NCI-H446 treated with DMSO at 0.1 percent for 48 hours (cell line): ENCODE data around the gene MYH8.

Source experiments
- DNase-seq: peaks from one replicate; lab custom pipeline; 2025; lab: John Stamatoyannopoulos, UW

MYH8 gene

DNA sequence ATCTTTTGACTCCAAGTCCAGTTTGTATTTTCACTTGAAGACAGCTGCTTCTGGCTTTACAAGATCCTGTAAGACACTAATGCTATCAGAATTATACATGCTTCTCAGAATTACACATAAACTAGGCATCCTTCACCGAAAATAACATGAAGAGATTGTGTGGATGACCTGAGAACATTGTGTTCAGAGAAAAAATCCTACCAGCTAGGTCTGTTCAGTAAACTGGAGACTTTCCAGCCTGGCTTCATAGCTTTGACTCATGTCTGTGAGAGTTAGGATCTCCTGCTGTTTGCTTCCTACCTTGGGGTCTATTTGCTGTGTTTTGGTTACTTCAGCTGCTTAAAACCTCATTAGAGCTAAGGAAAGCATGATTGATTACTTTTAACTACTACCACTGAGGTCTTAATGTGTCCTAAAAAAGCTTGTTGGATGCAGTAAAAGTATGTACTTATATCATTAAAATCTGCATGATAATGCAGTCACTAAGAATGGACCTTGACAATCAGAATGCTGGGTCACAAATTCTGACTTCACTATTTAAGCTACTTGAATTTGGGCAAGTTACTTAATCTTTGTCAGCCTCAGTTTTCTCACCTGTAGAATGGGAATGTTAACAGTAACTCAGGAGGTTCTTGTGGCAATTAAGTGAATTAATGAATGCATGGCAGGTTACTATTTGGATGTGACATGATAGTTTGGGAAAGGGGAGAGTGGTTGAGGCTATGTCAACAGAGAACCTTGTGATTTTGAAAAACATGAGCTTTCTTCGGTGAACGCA is 40.9 kb downstream of the MYH8 start:
- DNase-seq: no peak

DNA sequence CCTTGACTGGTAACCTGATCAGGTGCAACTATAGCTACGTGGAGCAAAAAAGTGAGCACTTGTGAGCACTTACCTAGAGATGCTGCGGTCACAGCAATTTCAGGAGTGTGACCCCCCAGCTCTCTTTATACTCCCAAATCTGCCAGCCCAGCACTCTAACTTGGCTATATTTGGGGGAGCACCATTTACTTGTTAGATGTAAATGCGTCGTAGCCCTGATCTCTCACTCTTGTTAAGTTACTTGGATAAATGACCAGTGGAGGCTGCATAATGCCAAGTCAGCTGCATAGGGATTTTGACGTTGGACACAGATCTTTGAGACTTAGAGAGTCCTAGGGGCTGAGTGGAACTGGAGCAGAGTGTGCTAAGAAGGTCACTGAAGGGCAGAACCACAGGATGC is 48.8 kb downstream of the MYH8 start, which contains the start of gene MYH13:
TSS of gene MYH13 (minus strand) at position 101 of the 400 bp plus-strand sequence. CDS start 8,476 bp downstream, outside the sequence.
- DNase-seq: no peak

- DNase-seq: no peak
Measured at GRCh38 chr17:10370016-10370608, 51.6 kb downstream of the MYH8 start.

DNA sequence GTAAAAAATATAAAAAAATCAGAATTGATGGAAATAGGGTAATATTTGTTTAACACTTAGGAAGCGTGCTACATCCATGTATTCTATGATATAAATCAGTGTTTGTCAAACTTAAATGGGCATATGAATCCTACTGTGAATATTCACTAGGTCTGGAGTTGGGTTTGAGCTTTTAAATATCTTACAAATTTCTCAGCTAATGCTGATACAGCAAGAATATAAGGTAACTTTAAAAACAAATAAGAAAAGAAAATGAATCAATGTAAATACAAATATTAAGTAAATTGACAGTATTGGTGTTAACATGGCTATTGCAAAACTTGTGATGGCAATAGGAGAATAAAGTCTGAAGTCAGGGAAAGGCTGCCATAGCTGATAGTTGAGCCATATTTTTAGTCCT is 52.5 kb downstream of the MYH8 start:
- no peak for DNase-seq

DNA sequence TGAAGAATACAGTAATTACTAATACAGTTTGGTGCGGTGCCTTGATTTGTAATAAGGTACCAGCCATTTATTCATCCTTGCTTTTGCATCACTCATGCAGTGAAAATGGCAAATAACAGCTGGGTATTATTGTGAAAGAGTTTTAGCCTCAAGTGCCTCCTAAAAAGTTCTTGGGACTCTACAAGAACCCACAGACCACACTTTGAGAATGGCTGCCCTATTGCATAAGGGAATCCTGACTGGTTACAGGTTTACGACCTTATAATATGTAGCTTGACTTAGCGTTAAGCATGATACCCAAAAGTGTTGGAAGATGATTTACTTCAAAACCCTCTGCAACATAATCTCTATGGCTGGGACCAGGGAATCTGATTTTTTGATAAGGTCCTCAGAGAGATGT is 53.2 kb downstream of the MYH8 start:
- no peak for DNase-seq

- DNase-seq: no peak
Measured at GRCh38 chr17:10360578-10360977, 61.2 kb downstream of the MYH8 start.

- no peak for DNase-seq
Measured at GRCh38 chr17:10357768-10358167, 64.0 kb downstream of the MYH8 start.

DNA sequence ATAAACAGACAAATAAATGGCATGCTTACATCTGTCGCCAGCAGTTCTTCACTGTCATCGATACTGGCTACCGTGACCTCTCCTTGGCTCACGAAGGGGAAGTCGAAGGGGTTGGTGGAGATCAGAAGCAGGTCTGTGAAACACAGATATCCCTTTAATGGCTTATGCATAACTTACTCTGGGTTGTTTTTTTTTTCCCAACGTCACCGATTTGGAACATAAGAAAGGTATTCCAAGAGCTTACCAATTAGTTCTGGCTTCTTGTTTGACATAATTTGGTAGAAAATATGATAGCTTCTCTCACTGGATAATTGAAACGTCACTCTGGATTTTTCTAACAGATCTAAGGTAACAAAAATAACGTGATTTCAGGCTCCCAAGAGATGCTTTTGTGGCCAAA is 67.1 kb downstream of the MYH8 start:
- no peak for DNase-seq

DNA sequence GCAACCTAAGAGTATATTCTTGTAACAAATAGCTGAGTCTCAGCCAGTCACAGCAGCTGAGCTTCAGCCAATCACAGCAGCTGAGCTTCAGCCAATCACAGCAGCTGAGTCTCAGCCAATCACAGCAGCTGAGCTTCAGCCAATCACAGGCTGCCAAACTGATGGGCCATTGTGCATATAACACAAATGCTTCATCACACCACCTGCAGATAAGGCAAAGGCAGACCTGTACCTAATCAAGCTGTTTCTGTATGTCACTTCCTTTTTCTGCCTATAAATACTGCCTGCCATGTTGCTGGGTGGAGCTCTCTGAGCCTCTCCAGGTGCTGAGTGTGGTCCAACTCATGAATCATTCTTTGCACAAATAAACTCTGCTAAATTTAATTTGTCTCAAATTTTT is 68.9 kb downstream of the MYH8 start:
- no peak for DNase-seq

- no peak for DNase-seq
Measured at GRCh38 chr17:10349403-10349802, 72.3 kb downstream of the MYH8 start.

DNA sequence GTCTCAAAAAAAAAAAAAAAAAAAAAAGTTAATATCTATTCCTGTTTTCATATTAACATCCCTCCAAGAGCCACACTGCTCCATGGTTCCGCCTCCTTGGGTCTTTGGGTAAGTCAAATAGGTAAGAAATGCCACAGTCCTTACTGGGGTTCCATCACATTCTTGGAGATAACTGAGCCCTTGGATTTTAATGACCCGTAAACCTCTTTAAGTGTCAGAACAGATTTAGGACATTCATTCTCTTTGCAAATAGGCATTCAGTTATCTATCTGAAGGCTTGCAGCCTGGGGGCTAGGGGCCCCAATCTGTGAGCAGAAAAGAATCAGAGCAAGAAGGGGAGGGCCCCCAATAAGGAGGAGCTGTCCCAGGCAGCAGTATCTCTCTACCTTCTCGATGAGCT is 76.9 kb downstream of the MYH8 start:
- no peak for DNase-seq
